ENCODE data around the gene LIPG.

The LIPG gene

DNA sequence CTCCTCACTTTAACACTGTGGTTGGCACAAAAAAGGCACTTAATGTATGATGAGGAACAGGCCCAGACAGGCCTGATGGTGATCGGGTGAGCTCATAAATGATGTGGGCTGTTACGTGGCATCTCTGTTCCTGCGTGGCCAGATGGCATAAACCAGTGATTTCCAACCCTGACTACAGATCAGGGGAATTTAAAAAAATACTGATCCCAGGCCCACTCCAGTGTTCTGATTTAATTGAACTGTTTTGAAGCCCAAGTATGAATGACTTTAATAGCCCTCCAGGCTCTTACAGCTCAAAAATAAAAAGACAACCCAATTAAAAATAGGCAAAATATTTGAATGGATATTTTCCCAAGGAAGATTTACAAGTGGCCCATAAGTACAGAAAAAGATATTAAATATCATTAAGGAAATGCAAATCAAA is 48.2 kb downstream of the LIPG start:
- DNase-seq = no peak

DNA sequence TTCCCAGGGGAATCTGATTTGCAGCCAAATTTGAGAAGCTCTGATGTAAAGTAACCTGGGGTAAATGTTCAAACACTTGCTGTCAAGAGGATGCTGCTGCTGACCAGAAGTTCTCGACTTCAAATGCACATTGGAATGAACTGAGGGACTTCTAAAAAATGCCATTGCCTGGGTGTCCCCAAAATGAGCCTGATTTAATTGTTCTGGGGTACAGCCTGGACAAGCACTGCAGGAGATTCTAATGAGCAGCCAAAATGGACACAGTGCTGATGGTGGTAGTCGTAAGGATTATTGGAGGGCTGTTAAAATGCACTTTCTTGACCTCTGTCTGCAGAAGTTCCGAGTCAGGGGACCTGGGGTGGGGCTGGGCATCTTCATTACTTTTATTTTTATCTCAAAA is 49.5 kb downstream of the LIPG start:
- no peak for DNase-seq

DNA sequence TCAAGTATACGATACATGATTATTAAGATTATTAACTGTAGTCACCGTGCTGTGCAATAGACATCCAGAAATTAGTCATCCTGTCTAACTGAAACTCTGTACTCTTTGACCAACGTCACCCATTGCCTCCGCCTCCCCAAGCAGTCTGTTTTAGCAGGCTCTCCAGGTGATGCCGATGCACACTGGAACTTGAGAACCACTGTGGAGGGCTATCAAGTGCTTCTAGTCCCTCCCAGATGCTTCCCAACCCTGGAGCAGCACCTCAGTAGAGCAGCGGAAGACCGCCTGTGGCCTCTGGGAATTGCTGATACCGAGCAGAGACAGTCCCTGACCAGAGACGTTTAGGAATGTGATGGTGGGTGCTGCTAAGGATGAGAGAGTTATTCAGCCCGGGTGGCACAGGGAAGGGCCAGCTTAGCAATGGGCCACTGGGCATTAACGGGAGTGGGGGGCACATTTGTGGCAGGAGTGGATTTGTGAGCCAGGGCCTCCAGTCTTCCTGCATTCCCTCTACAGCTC is 50.7 kb downstream of the LIPG start:
- DNase-seq = no peak

DNA sequence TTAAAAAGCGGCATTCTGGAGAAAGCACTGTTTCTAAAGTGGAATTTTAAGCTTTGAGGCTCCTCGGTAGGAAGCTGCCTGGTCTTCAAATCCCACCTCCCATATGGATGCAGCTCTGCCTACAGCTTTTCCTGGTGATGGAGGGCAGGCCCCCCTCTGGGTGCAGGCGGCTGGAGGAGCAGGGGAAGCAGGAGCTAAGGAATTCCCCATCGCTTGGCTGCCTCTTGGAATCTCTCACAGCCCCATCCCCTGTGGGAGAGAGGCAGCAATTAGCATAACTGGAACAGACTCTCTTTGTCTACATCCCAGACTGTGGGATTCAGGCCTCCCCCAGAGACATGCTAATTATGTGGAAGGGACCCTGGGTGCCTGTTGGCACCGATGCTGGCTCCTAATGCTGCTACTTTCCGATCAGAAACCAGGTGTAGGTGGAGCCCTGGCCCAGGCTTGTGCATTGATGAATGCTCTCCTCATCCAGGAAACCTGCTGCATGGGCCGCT is 51.3 kb downstream of the LIPG start:
- peak in 18 of 58 donors; percentile 5 to 40 (median 12) for DNase-seq

DNA sequence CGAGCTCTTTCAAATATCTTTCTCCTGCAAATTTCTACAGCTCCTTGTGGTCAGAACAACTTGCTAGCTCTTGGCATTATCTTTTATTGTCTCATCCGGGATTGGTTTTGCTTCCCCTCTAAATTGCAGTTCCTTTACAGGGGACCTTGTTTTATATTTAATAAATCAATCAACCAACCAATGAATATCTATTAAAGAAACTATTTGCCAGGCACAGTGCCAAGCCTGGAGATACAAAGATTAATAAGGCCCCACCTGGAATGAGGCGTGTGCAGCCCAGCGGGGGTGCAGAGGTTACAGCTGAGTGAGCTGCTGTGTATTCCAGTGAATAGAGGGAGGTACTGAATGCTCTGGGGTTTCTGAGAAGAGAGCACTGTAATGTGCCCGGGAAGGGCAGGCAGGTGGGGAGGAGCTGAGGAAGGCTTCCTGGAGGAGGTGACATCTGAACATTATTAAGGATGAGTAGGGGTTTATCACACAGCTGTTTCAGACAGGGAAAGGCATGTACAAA is 51.8 kb downstream of the LIPG start:
- no peak for DNase-seq

DNA sequence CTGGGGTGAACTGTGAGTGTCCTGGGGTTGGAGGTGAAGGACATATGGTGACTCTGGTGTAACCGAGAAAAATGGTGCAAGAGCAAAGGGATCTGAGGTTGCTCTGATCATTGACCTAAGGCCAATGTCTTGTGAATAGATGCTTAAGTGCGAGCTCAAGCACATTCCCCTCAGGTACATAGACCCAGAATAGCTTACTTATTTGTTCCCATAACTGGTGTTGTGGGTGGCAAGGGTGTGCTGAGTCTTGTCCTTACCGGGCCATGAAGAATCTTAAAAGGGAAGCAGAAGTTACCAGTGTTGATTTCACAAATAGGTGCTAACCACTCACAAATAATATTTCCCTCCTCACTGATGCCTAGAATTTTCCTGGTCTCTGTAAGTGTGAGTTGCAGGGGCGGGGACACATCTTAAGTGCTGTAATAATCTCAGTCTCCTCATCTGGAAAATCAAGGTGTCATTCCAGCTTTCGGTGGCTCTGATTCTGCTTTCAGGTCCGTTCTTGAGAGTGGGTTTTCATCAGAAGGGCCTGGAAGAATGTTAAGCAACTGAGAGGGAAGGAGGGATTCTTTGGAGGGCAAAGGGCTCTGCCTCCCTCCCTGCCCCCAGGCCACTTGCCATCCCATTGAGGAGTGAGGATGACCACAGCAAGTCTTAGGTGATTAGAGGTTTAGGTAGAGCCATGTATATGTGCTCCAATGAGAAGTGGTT is 54.9 kb downstream of the LIPG start:
- no peak for DNase-seq

DNA sequence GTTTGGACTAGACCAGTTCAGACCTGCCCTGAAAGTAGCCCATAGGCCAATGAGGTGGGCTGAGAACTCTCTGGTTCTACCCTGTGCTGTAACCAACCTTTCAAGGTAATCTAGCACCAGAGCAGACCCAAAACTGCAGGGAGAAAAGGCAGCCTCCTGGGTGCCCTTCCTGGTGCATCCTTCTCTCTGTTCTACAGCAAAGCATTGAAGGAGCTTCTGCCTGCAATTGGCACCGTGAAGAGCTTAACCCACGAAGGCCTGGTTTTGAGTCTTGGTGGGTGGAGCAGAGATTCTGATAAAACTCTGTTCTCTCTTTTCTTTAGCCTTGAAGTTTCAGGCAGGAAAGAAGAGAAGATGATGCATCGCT is 55.5 kb downstream of the LIPG start:
- DNase-seq = no peak

DNA sequence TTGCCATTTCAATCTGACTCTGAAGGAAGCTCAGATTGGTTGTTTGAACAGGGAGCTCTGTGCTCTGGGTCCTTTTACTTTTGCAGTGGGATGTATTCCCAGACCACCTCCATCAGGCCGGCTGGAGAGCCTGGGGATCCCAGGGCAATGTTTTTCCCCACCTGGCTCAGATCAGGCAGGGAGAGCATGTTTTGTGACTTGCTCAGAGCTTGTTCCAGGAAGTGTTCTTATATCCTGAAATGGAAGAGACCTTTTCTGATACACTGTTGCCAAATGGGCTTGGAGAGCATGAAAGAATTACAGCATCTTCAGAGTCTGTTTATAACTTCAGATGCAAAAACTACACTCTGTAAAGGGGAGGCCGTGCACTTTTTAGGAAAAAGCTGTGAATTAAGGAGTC is 56.0 kb downstream of the LIPG start:
- no peak for DNase-seq

DNA sequence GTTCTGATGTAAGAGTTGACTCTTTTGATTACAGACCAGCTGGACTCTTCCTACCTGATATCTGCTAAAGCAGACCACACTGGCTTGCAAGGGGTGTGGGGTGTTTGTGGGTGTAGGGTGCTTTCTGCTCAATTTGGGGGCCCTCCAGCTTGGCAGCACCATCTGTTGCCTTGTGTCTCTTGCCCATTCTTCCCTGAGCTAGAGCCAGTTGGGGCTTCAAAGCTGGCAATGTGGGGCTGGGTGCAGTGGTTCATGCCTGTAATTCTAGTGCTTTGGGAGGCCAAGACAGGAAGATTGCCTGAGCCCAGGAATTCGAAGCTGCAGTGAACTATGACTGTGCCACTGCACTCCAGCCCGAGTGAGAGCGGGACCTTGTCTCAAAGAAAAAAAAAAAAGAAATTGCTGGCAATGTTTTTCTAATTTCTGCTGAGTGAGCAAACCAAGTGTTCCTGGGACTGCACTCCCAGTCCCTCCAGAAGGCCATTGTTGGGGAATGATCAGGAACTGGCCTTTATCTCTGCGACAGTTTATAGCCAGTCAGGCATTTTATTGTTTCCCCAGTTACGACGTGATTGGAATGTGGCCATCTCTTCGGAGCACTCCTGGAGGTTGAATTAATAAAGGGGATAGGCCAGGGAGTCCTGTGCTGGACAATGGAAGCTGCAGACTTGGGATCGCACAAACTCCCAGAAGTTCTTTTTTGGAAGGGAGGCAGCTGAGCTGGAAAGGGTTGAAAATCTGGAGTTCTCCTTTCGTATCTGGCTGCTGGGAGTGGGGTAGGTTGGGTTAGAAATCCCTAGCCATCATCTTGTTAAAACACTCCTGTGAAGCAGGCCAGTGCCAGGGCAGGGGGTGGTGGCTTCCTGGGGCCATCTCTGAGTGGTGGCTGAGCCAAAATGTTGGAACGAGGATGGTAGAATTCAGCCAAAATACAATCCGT is 57.2 kb downstream of the LIPG start:
- no peak for DNase-seq

DNA sequence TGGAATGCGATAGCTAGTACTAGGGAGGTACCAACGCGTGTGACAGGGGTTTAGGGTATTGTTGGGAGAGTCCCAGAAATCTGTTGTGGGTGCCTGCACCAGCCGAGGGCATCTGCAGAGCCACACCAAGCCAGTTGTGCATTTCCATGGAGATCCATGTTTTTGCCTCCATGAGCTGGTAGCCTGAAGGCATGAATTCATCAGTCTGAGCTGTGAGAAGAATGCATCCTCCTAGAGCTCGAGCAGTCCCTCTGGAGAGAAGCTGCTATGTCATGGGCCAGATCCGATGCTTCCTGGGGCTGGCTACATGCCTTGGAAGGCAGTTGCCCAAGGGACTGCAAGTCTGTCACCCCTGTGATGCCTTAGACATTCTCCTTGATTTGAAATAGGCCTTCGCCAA is 57.9 kb downstream of the LIPG start:
- DNase-seq = no peak

DNA sequence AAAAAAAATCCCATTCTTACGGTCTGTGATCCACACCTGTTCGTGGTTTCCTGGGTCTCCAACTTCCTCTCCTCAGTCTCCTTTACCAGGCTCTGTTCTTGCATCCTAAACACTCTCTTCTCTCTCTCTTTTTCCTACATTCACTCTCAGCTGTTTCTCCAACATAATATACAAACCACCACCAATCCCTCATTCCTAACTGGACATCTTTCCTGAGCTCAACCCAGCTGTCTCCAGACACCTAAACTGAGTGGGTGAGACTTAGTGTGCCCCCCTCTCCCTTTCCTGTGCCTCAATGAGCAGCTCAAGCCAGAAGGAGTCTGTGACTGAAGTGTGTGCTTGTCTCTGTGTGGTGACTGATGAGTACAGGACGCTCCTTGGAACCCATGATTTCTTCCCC is 59.4 kb downstream of the LIPG start:
- no peak for DNase-seq

DNA sequence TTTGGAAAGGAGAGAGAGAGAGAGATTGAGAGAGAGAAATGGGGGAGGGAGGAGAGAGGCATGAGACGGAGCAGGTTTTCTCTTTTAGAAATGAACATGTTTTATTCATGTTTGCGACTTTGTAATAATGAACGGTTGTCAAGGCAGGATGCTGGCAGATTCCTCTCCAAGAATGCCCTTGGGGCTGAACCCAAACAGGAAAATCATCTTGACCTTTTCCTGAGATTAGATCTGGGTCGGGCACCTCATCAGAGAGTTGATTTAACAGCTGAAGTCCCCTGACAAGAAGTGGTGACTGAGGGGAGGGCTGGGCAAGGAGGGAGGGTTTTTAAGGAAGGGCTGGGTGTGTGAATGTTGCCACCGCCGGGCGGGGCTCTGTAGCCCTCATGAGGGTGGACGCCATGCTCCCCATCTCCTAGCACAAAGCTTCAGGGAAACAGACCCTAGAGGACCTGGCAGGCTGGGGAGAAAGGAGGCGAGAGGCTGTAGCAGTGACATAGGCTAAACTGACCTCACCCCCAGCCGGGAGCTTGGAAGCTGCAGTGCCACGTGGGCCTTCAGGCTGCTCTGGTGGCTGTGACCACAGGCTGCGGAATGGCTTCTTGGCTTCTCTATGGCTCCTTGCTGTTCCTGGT is 60.0 kb downstream of the LIPG start:
- DNase-seq = no peak

DNA sequence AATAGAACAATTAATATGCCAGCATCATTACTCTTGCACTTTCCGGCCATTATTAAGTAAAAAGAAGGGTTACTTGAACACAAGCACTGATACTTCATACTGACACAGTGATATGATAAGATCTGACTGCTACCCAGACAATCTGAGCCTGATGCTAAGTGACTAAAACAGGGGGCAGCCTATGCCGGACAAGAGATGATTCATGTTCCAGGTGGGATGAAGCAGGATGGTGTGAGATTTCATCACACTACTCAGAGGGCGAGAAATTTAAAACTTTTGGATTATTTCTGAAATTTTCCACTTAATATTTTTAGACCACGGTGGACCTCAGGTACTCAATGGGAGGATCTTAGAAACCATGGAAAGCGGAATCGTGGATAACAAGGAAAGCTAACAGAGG is 61.7 kb downstream of the LIPG start:
- DNase-seq = no peak

DNA sequence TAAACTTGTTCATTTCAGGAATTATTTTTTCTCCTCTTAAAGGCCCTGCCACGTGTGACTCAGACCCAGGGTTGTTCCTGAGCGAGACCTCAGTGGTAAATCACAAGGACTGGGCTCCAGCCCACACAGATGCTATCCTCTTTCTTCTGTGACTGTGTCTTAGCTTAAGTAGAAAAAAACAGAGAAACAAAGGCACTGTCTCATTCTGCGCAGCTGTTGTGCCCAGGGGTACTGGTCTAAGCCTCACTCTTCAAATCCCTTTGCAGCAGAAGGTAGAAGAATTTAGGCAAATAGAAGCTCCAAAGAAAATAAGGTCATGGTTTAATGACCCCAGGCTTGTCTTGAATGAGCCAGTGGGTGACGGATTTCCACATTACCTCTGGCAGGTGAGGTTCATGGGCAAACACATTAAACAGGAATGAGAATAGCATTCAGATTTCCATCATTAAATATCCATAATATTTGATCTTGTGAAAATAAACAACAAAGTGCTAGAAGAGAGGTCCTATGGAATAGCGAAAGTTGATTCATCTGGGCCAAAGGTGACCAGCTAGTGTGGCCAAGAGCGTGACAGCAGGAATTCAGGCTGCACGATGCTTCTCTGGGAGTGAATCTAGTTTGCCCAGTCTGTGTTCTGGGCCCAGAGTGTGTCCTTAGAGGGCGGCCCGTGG is 63.3 kb downstream of the LIPG start:
- no peak for DNase-seq

DNA sequence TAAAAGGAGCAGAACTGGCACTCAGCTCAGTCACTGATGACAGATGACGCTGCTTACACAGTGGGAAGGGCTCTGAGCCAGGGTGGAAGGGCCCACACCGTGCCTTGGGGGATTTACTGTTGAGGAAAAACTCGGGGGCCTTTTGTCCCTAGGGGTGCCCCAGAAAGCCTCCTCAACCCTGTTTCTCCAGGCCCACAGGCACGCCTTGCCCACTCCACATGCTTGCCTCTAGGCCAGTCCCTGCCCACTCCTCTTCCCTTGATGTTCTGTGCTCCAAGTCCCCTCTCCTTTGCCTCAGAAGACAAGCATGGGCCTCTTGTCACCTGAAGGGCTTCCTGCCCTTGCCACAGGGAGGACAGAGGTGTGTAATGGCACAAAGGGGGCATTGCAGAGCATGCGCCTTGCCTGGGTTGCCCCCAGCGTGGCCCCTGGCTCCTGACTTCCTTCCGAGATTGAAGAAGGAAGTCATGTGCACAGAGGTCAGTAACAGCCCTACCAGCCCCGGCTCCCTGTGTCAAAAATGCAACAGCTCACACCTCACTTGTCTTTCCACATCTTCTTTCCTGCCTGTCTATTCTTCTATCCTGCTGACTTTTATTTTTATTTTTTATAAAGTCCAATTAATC is 65.1 kb downstream of the LIPG start:
- no peak for DNase-seq

DNA sequence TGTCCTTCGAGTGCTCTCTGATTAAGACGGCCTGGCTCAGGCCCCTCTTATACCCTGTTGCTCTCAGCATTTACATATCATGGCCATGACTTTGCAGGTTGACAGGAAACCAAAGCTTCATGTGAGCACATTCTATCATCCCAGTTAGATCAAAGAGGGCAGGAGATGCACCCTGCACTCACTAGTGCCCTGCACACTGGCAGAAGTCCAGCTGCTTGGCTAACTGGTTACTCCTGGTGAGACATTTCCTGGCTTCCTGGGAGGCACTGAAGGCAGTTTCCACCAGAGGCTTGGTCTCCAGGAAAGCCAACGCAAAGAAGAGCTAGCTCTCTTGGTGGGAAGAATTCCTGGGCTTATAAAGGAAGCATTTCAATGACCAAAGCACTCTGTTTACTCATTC is 66.3 kb downstream of the LIPG start:
- DNase-seq = no peak

DNA sequence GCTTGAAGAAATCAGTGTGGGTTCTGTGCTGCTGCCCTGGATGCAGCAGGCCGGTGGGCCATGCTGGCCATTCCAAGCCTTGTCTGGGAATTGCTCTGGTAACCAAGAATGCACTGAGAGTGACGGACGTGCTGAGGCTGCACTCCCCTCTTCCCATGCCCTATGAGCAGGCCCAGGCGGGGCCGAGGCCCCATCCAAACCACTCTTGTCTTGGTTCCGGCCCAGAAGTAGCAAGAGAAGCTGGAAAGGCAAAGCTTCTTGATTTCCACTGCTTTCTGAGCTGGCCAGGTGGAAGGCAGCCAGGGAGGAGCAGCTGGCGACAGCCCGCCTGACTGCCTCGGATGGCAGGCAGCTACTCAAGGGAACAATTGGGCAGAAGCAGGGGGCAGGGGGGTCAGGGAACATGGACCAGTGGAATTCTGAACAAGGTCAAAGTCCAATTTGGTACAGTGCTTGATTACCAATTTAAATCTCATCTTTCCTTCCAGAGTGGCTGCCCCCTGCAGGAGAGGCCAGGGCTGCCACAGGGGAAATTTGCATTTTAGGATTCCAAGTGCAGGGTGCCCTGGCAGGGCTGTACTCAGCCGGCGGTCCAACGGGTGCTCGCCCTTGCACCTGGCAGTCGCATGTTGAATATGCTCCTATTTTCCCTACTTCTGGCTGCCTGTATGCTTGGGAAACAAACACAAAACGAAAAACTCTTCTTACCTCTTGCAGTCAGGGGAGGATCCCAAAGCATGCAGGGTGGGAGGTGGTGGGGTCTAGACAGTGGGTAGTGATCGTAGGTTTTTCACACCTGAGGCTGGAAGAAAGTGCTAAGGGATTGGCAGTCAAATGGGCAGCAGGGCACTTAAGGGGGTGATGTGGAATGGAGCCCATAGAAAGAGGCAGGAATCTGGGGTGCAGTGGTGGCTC is 67.3 kb downstream of the LIPG start:
- DNase-seq = peak in 40 of 58 donors; percentile 8 to 73 (median 37)

DNA sequence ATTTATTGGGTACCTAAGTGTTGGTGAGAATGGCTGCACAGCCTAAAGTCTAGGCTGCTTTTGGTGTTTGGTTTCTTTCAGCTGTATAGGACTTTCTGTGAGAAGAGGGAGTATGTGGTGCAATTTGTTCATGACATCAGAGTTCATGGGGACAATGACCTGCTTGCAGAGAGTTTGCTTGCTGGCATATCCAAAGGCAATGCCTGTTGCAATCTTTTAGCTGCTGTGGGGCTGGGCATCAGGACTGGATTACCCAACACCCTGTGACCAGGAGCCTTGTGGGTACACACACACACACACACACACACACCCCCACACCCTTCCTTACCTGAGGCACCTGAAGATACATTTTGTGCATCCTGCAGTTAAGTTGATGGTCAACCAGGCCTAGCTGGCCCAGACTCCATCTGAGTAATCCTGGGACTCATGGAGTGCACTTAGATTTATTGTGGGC is 68.4 kb downstream of the LIPG start:
- no peak for DNase-seq

DNA sequence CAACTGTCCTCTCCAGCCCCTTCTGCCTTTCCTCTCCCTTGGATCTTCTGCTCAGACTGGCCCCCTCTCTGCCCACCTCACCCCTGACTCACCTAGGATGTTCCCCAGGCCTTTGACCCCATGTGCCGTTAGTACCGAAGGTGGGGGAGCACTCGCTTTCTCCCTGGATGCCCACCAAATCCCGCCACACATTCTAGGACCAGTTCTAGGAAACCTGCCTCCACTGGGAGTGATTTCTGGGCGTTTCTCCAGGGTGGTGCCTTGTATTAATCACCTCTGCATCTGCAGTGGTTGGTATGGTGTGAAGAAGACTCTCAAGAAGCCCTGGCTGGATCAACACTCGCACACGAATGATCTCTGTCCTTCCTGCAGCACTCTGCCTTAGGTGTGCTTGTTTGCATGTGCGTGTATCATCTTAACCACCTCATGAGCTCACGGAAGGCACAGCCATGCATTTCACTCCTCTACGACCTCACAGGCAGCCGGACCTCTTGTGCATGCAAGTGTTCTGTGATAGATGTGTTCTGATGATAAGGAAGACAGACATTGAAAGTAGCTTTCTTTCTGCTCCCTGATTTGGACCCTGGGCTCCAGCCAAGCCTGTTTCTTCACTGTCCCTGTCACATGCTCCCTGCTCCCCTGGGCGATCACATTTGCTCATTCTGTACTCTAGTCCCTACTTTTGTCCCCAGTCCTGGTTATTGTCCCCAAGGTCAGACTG is 69.4 kb downstream of the LIPG start:
- DNase-seq = no peak

All from anterior cingulate cortex (tissue), 58 donors.